ELF-1 (cell line): Measurements from ENCODE around the gene PTRH1.

Experiments
- DNase-seq: peaks from one replicate; pipeline ENCODE4 v3.0.0-alpha.2; 2016; ENCODE audit warnings: low read depth, low spot score

The PTRH1 gene

DNA sequence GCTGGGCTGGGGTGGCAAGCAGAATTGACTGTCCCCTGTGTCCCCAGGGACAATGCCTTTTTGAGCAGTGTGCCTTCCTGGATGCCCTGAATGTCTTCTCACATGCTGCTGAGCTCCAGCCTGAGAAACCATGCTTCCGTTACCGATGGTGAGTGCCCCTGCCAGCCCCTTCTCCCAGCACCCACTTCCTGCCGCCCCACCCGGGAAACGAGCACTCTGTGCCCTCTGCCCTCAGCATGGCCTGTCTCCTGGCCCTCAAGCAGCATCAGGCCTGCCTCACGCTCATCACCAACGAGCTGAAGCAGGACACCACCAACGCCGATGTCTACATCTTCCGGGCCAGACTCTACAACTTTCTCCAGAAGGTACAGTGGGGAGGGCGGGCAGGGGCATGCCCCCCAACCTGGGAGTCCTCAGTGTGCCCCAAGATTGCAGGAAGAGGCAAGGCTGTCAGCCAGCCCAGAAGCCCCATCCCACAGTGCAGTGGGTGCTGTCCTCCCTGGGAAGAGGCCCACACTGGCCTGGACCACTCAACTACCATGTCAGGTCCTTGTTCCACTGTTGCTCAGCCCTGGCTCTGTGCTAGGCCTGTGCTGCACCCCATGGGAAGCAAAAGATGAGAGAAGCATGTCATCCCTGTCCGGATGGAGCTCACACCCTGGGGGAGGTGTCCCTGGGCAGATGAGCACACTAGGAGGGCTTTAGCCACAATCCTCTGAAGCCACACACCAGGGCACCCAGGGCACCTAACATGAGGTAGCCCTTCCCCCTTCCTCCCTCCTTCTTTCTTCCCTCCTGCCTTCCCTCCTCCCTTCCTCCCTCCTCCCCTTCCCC lies 4.8 kb upstream of the PTRH1 start:
- no peak for DNase-seq

DNA sequence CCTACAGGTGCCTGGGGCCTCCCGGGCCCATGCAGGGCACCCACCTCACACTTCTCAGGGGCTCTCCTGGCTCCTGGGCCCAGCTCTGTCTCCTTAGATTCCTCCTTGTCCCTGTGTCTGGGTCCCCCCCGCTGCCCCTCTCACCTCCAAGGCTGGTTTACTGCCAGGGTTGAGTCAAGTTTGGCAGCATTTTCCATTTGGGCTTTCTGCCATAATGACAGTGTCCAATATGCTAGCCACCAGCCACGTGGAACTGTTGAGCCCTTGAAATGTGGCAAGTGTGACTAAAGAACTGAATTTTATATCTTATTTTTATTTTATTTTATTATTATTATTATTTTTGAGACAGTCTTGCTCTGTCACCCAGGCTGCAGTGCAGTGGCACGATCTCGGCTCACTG lies 2.3 kb upstream of the PTRH1 start:
- DNase-seq, result no peak

DNA sequence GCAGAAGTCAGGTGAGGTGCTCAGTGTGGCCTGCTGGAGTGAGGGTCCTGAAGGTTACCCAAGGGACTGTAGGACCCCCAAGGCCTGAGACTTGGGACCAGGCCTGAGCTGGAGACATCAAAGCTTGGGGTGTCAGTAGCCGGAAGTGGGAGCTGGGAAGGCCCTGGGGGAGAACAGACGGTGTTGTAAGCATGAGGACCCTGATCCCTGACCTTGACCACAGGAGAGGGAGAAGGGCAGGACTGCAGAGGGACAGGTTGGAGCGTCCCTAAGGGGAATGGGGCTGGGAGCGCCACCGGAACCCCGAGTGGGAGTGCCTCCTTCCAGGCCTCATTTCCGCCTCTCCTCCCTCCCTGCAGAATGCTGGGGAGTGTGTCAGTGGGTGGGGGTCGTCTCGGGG lies 949 bp upstream of the PTRH1 start:
- no peak for DNase-seq

DNA sequence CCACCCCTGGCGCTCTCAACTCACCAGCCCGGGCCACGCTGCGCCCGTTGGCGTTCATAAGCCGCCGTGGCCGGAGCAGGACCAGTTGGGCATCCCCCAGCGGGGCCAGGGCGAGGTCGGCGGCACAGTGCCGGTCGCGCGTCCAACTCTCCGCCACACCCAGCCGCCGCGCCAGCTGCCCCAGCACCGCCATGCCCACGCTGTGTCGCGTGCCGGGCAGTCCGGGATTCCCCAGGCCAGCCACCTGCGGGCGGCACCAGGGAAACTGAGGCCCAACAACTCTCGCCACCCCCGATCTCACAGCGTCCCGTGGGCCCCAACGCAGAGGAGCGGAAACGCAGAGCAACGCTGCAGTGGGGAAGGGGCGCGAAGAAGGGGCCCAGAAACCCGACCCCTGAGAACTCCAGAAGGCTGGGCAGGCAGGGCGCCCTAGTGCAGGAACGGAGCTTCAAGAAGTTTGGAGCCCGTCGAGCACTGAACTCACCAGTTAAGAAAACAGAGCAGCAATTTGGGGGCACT lies 453 bp downstream of the PTRH1 start:
- no peak for DNase-seq

DNA sequence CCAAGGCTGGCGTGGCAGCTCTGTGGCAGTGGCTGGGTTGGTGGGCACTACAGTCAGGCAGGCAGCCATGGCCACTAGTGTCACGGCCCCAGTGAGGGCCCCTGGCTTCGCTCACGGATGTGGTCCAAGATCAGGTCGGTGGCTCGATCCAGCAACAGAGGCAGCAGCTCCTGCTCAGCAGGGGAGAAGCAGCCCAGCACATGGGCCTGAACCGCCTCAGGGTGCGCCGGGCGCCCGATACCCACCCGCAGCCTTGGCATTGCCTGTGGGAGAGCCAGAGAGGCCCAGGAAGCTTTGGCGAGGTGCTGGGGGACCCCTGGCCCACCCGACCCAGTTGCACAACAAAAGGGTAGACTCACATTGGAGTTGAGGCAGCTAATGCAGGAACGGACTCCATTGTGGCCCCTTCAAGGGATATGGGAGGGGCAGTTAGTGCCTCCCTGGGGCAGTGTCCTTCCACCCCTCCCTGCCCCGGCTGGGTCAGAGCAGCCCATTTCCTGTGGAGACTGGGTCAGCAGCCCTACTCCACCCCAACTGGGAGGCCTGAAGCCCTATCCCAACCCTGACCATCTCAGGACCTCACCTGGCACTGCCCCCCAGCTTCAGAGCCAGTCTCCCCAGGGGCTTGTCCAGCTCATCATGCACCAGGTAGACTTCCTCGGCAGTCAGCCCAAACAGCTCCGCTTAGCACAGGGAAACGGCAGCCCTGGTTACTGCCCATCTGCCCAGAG lies 1.3 kb downstream of the PTRH1 start:
- no peak for DNase-seq

DNA sequence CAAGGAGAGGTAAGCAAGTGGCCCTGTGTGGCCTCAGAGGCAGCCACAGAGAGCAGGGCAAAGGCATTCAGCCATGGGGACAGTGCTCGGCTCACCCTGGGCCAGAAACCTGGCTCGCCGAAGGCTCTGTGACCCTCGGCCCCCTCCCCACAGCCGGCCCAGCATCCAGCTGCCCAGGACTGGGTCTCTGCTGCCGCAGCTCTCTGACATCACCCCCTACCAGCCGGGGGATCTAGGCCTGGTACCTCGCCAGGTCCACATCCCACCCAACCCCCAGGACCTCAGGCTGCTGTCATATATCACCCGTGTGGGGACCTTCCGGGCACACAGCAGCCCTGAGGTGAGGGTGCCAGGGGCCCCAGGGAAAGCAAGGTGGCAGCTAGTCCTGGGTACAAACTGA lies 2.6 kb downstream of the PTRH1 start:
- DNase-seq, result no peak

DNA sequence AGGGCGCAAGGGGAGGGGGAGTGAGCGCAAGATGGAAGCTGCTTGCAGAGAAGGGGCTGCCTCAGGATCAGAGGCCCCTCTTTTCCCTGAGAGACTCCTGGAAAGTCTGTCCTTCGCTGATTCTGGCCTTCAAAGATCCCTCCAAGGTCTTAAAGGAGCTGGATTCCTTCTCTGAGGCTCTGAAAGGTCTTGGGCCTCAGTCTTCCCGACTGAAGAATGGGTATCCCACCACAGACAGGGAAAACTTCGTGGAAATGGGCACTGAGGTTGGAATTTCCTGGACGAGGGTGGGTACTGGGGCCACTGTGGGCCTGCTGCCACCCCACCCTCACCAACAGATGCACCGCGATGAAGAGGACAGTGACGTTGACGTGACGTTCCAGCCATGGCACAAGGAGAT lies 3.1 kb downstream of the PTRH1 start:
- DNase-seq, result no peak

DNA sequence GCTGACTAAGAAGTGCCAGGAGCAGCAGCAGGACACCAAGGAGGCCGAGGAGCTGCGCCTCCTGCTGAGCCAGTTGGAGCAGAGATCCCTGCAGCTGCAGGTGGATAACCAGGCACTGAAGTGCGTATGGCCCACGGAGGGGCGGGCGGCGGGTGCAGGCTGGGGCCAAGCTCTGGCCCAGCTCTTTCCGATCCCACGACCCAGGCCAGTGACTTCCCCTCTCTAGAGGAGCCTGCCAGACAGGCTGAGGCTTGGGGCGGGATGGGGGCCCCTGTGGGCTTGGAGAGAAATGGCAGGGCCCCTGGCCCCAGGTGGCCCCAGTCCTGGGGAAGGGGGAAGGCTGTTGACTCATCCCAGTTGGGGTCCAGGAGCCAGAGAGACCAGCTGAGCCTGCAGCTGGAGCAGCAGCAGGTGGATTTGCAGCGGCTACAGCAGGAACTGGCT lies 3.6 kb downstream of the PTRH1 start:
- no peak for DNase-seq

DNA sequence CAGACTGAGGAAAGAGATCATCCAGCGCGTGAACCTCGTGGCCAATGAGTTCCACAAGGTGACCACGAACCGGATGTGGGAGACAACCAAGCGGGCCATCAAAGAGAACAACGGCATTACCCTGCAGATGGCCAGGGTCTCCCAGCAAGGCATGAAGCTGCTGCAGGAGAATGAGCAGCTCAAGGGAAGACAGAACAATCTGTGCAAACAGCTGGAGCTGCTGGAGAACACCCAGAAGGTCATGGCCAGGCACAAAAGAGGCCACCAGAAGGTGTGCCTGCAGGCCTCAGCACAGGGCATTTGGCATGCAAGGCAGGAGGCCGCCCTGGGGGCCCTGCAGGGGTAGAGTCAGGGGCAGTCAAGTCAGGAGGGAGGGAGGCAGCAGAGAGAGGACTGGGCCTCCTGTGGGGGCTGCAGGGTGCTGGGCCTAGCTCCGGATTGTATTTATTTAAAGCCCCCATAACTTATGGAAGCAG lies 4.2 kb downstream of the PTRH1 start:
- no peak for DNase-seq

DNA sequence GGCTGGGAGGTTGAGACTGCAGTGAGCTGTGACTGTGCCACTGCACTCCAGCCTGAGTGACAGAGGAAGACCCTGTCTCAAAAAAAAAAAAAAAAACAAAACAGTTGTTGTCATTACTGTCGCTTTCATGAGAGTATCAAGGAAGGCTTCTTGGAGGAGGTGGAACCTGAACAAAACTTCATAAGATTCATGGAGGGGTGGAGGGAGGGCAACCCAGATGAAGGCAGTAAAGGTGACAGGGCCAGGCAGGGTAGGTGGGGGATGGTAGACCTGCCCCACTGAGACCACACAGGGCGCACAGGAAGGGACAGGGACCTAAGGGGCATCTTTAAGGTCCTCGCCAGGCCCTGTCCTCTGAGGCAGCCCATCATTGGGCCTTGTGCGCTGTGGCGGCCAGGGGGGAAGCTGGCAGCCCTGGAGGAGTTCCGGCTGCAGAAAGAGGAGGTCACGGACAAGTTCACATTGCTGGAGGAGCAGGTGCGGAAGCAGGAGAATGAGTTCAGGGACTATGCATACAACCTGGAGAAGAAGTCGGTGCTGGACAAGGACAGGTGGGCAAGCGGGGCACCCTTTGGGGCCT lies 5.2 kb downstream of the PTRH1 start:
- no peak for DNase-seq

DNA sequence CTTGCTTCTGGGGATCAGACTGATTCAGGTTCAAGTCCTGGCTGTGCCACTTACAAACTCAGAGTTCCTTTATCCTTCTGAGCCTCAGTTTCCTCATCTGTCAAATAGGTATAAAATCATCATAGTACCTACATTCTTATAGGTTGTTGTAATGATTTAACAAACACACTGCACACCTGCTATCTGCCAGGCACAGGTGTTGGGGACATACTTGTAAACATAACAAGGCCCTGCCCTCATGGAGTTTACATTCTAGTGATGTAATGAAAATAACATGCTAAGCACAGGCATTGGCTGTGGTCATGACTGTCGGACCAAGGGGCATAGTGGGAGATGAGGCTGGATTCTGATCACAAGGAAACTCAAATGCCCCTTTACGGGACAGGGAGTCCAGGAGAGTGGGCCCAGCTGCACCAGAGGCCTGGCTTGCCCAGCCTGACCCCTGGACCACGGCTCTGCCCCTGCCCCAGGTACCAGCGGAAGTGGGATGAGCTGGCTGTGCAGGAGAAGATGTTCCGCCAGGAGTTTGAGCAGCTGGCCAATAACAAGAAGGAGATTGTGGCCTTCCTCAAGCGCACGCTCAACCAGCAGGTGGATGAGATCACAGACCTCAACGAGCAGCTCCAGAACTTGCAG lies 6.4 kb downstream of the PTRH1 start:
- no peak for DNase-seq

DNA sequence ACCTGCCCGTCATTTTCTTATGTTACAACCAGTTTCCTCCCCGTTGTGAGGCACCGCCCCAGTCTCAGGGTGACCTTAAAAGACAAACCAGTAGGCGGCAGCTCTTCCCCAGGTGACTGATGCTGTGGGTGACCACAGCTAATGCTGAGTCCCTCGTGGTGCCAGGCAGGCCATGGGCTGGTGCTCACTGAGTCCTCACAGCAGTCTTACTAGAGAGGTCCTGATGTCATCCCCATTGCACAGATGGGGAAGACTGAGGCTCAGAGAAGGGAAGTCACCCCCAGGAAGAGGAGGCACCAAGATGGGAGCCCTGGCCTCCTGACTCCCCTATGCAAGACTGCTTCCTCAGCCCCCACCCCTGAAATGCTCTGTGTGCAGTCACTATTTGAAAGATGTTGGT lies 7.7 kb downstream of the PTRH1 start:
- no peak for DNase-seq

DNA sequence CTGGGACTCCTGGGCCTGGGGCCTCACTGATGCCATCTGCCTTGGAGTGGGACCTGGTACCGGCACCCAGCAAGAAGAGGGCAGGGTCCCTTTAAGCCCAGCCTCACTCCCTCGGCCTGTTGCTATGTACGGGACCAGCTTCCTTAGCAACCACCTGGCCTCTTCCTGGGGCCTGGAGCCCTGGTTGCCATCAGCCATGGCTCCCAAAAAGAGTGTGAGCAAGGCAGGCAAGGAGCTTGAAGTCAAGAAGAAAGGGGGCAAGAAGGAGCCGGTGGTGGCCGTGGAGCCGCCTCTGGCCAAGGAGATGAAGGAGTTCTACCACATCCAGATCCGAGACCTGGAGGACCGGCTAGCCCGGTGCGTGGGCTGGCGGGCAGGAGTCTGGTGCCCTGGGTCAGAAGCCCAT lies 8.6 kb downstream of the PTRH1 start, which contains the start of gene CFAP157:
Gene CFAP157, plus strand, starts transcription at position 153 of the 406 bp plus-strand sequence. Its CDS starts 44 bp downstream, at position 197.
- no peak for DNase-seq

DNA sequence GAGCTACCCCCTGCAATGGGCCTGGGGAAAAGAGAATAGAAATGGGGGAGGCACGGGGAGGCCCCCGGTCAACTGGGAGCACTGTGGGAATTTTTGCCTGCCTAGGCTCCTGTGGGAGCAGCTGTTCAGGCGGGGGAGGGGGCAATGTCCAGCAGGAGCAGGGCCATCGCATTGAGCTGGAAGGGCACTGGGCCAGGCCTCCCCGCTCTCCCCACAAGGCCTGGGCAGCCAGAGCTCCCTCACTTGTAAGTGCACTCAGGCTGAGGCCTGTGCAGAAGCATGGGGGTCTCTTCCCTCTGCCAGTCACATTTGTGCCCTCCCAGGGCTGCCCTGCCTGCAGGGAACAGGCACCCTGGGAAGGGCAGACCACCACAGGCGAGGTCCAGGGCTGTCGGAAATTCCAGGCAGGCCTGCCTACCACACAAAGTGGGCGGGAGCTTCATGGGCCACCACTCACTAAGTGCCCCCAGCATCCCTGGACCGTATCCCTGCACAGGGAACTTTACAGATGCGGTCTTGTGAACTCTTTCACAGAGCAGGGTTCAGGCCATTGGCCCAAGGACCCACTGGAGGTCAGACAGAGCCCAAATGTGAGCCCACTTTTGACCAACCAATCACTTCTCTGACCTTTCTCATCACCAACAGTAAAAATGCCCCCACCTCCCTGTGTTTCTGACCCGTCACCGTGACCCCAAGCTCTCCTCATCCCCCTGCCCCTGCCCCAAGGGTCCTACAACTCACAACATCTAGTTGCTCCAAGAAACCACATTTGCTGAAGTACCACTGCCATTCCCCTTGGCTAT lies 9.7 kb downstream of the PTRH1 start:
- DNase-seq, result no peak

DNA sequence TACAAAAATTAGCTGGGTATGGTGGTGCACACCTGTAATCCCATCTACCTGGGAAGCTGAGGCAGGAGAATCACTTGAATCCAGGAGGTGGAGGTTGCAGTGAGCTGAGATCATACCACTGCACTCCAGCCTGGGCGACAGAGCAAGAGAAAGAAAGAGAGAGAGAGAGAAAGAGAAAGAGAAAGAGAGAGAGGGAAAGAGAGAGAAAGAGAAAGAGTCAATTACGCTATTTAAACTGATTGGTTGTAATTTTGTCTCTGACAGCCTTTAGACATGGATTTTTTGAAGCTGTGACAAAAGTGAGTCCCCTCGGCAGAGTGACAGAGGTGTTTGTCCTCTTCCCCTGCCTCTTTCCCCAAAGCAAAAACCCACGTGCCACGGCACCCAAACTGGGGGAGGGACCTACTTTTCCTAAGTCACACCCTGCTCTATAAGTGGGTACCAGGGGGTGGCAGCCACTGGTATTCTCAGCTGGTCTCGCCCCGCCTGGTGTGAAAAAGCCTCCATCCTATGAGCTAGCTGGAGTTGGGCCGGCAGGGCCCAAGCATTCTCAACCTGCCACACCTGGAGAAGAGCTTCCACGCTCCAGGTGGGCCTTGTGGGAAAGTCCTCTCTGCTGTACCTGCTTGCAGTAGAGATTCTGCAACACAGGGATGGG lies 12.0 kb downstream of the PTRH1 start:
- no peak for DNase-seq

DNA sequence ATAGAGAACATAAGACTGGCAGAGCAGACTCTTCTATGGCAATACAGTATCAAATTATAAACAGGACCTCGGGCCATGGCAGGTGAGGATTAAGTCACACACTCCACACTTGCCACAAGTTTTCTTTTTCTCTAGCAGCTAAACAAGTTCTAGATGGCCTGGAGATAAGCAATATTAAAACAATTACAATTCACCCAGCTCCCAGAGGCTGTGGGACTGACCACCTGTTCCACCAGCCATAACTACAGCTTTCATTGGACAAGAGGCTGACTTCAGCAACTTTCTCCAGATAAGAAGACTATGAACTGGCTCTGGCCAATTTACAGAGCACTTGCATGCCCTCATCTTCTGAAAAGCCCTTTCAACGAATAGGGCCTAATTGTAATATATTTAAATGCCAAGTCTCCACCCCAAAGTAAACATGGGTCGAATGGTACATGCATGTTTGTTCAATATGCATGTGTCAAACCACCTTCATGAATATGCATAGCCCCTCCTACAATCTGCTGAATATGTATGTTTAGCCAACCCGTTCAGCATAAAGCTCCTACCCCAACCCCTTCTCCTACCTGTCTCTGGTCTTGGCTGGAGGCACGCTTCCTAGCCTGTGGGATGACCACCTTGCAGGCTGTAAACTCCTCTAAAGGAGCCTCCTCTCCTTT lies 14.7 kb downstream of the PTRH1 start:
- no peak for DNase-seq

DNA sequence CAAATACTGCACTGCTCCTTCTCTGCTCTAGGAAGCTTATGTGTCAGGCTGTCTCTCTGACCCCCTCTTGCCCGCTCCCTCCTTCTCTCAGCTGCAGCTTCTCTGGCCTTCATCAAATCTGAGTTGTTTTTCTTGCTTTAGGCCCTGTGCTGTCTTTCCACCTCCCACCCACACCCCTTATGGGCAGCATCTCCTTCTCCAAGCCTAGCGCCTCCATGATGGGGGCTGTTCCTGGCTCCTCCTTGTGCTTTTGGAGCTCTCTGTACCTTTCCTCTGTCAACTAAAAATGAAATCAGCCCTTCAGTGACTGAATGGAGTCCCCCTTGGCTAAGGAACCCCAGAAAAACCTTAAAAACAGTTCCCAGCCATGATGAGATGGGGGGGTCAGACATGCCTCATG lies 15.3 kb downstream of the PTRH1 start:
- no peak for DNase-seq

DNA sequence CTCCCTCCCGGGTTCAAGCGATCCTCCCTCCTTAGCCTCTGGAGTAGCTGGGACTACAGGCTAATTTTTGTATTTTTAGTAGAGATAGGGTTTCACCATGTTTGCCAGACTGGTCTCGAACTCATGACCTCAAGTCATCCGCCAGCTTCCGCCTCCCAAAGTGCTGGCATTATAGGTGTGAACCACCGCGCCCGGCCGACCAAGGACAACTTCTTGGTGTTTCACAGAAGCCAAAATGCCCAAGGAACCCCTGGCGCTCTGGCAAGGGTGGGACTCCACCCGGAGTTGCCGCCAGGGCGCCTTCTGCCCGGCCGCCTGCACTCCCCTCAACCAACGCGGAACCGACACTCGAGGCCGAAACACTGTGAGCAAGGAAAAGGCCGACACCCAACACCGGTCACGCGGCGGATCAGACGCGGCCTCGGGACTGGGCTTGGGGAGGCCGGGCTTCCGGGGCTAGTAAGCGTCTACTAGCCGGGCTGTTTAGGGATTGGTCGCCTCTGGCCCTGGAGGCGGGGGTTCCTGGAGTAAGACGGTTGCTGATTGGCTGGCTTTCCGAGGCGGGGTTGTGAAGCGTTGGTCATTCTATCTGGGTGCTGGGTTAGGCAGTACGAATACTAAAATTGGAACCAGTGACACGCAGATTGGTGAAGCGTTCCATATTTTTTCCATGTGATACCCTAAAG lies 16.3 kb downstream of the PTRH1 start:
- peak; percentile 96 for DNase-seq

DNA sequence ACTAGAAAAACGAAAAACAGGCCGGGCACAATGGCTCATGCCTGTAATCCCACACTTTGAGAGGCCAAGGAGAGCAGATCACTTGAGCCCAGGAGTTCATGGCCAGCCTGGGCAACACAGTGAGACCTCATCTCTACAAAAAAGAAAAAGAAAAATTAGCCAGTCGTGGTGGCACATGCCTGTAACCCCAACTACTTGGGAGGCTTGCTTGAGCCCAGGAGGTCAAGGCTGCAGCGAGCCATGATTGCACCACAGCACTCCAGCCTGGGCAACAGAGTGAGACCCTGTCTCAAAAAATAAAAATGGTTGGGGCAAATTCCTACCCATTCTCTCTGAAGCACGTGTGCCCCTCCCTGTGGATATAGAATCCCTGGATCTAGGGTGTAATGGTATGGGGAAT lies 17.1 kb downstream of the PTRH1 start:
- DNase-seq, result no peak
